ENCODE data around the gene GGTA1.

The GGTA1 gene

GRCh38 chr9:121486043-121486442 lies 13.6 kb downstream of the GGTA1 start:
- no peaks in the 10 kb centered on the region for H3K27me3 ChIP-seq (ENCODE audit: control insufficient read depth in 5 of 5, insufficient read depth in 4 of 5, low read length in 5 of 5)
- no peaks in the 10 kb centered on the region for H3K36me3 ChIP-seq (ENCODE audit: control insufficient read depth in 5 of 5, insufficient read depth in 5 of 5, low read length in 5 of 5)
- peaks cover 2 to 42% (median 32%) of the 10 kb centered on the region in 5 donors for H3K4me1 ChIP-seq (ENCODE audit: control insufficient read depth in 5 of 5, insufficient read depth in 5 of 5, low read length in 5 of 5)
- H3K27ac ChIP-seq (ENCODE audit: low read depth, low read length): peak overlapping the region; percentile 63
- peak overlapping the region in 1 of 5 donors; percentile 21 for H3K9ac ChIP-seq (ENCODE audit: low read length in 5 of 5)
- no peaks in the 10 kb centered on the region for H3K9me3 ChIP-seq (ENCODE audit: control insufficient read depth in 5 of 5, low read length in 5 of 5)
- H3K4me3 ChIP-seq (ENCODE audit: low read depth in 1 of 5, low read length in 5 of 5): no peak overlapping the region

GRCh38 chr9:121485623-121486022 lies 14.0 kb downstream of the GGTA1 start:
- Histone ChIP-seq H3K27me3 (ENCODE audit: control insufficient read depth in 5 of 5, insufficient read depth in 4 of 5, low read length in 5 of 5) (no peaks in the 10 kb centered on the region), H3K4me3 (ENCODE audit: low read depth in 1 of 5, low read length in 5 of 5) (no peak overlapping the region), H3K36me3 (ENCODE audit: control insufficient read depth in 5 of 5, insufficient read depth in 5 of 5, low read length in 5 of 5) (no peaks in the 10 kb centered on the region), H3K27ac (ENCODE audit: low read depth, low read length) (peak overlapping the region; percentile 63), H3K9me3 (ENCODE audit: control insufficient read depth in 5 of 5, low read length in 5 of 5) (no peaks in the 10 kb centered on the region), H3K9ac (ENCODE audit: low read length in 5 of 5) (no peak overlapping the region), H3K4me1 (ENCODE audit: control insufficient read depth in 5 of 5, insufficient read depth in 5 of 5, low read length in 5 of 5) (peaks cover 2 to 39% (median 30%) of the 10 kb centered on the region in 5 donors)

GRCh38 chr9:121484651-121485446 lies 14.8 kb downstream of the GGTA1 start:
- peaks cover 2 to 41% (median 33%) of the 10 kb centered on the region in 5 donors for H3K4me1 ChIP-seq (ENCODE audit: control insufficient read depth in 5 of 5, insufficient read depth in 5 of 5, low read length in 5 of 5)
- H3K9ac ChIP-seq (ENCODE audit: low read length in 5 of 5): no peak overlapping the region
- peak overlapping the region; percentile 63 for H3K27ac ChIP-seq (ENCODE audit: low read depth, low read length)
- no peaks in the 10 kb centered on the region for H3K9me3 ChIP-seq (ENCODE audit: control insufficient read depth in 5 of 5, low read length in 5 of 5)
- no peak overlapping the region for H3K4me3 ChIP-seq (ENCODE audit: low read depth in 1 of 5, low read length in 5 of 5)
- H3K36me3 ChIP-seq (ENCODE audit: control insufficient read depth in 5 of 5, insufficient read depth in 5 of 5, low read length in 5 of 5): no peaks in the 10 kb centered on the region
- H3K27me3 ChIP-seq (ENCODE audit: control insufficient read depth in 5 of 5, insufficient read depth in 4 of 5, low read length in 5 of 5): no peaks in the 10 kb centered on the region

- no peak overlapping the region for H3K9ac ChIP-seq (ENCODE audit: low read length in 5 of 5)
- H3K9me3 ChIP-seq (ENCODE audit: control insufficient read depth in 5 of 5, low read length in 5 of 5): no peaks in the 10 kb centered on the region
- peaks cover 4 to 53% (median 43%) of the 10 kb centered on the region in 5 donors for H3K4me1 ChIP-seq (ENCODE audit: control insufficient read depth in 5 of 5, insufficient read depth in 5 of 5, low read length in 5 of 5)
- H3K4me3 ChIP-seq (ENCODE audit: low read depth in 1 of 5, low read length in 5 of 5): no peak overlapping the region
- H3K27me3 ChIP-seq (ENCODE audit: control insufficient read depth in 5 of 5, insufficient read depth in 4 of 5, low read length in 5 of 5): no peaks in the 10 kb centered on the region
- no peak overlapping the region for H3K27ac ChIP-seq (ENCODE audit: low read depth, low read length)
- H3K36me3 ChIP-seq (ENCODE audit: control insufficient read depth in 5 of 5, insufficient read depth in 5 of 5, low read length in 5 of 5): no peaks in the 10 kb centered on the region
These were observed 16.1 kb downstream of the GGTA1 start for GRCh38 chr9:121483473-121484031.

- H3K27me3 ChIP-seq (ENCODE audit: control insufficient read depth in 5 of 5, insufficient read depth in 4 of 5, low read length in 5 of 5): no peaks in the 10 kb centered on the region
- H3K4me3 ChIP-seq (ENCODE audit: low read depth in 1 of 5, low read length in 5 of 5): no peak overlapping the region
- no peak overlapping the region for H3K27ac ChIP-seq (ENCODE audit: low read depth, low read length)
- H3K36me3 ChIP-seq (ENCODE audit: control insufficient read depth in 5 of 5, insufficient read depth in 5 of 5, low read length in 5 of 5): no peaks in the 10 kb centered on the region
- no peak overlapping the region for H3K9ac ChIP-seq (ENCODE audit: low read length in 5 of 5)
- peaks cover 4 to 58% (median 46%) of the 10 kb centered on the region in 5 donors for H3K4me1 ChIP-seq (ENCODE audit: control insufficient read depth in 5 of 5, insufficient read depth in 5 of 5, low read length in 5 of 5)
- H3K9me3 ChIP-seq (ENCODE audit: control insufficient read depth in 5 of 5, low read length in 5 of 5): no peaks in the 10 kb centered on the region
These were observed 16.6 kb downstream of the GGTA1 start for GRCh38 chr9:121483049-121483448.

- Histone ChIP-seq H3K27me3 (ENCODE audit: control insufficient read depth in 5 of 5, insufficient read depth in 4 of 5, low read length in 5 of 5) (no peaks in the 10 kb centered on the region), H3K27ac (ENCODE audit: low read depth, low read length) (peak overlapping the region; percentile 29), H3K9ac (ENCODE audit: low read length in 5 of 5) (no peak overlapping the region), H3K36me3 (ENCODE audit: control insufficient read depth in 5 of 5, insufficient read depth in 5 of 5, low read length in 5 of 5) (no peaks in the 10 kb centered on the region), H3K9me3 (ENCODE audit: control insufficient read depth in 5 of 5, low read length in 5 of 5) (no peaks in the 10 kb centered on the region), H3K4me1 (ENCODE audit: control insufficient read depth in 5 of 5, insufficient read depth in 5 of 5, low read length in 5 of 5) (peaks cover 0 to 41% (median 26%) of the 10 kb centered on the region in 5 donors), H3K4me3 (ENCODE audit: low read depth in 1 of 5, low read length in 5 of 5) (no peak overlapping the region)
These were observed 20.6 kb downstream of the GGTA1 start for GRCh38 chr9:121478816-121479676.

GRCh38 chr9:121476156-121476555 lies 23.5 kb downstream of the GGTA1 start:
- Histone ChIP-seq H3K9me3 (ENCODE audit: control insufficient read depth in 5 of 5, low read length in 5 of 5) (no peaks in the 10 kb centered on the region), H3K36me3 (ENCODE audit: control insufficient read depth in 5 of 5, insufficient read depth in 5 of 5, low read length in 5 of 5) (no peaks in the 10 kb centered on the region), H3K9ac (ENCODE audit: low read length in 5 of 5) (no peak overlapping the region), H3K27me3 (ENCODE audit: control insufficient read depth in 5 of 5, insufficient read depth in 4 of 5, low read length in 5 of 5) (no peaks in the 10 kb centered on the region), H3K4me3 (ENCODE audit: low read depth in 1 of 5, low read length in 5 of 5) (no peak overlapping the region), H3K4me1 (ENCODE audit: control insufficient read depth in 5 of 5, insufficient read depth in 5 of 5, low read length in 5 of 5) (peaks cover 1 to 39% (median 28%) of the 10 kb centered on the region in 5 donors), H3K27ac (ENCODE audit: low read depth, low read length) (no peak overlapping the region)

GRCh38 chr9:121474231-121474947 lies 25.3 kb downstream of the GGTA1 start:
- no peak overlapping the region for H3K27ac ChIP-seq (ENCODE audit: low read depth, low read length)
- H3K4me1 ChIP-seq (ENCODE audit: control insufficient read depth in 5 of 5, insufficient read depth in 5 of 5, low read length in 5 of 5): peaks cover 1 to 29% (median 23%) of the 10 kb centered on the region in 5 donors
- H3K9ac ChIP-seq (ENCODE audit: low read length in 5 of 5): no peak overlapping the region
- no peaks in the 10 kb centered on the region for H3K36me3 ChIP-seq (ENCODE audit: control insufficient read depth in 5 of 5, insufficient read depth in 5 of 5, low read length in 5 of 5)
- H3K4me3 ChIP-seq (ENCODE audit: low read depth in 1 of 5, low read length in 5 of 5): no peak overlapping the region
- H3K27me3 ChIP-seq (ENCODE audit: control insufficient read depth in 5 of 5, insufficient read depth in 4 of 5, low read length in 5 of 5): no peaks in the 10 kb centered on the region
- no peaks in the 10 kb centered on the region for H3K9me3 ChIP-seq (ENCODE audit: control insufficient read depth in 5 of 5, low read length in 5 of 5)

- no peaks in the 10 kb centered on the region for H3K9me3 ChIP-seq (ENCODE audit: control insufficient read depth in 5 of 5, low read length in 5 of 5)
- H3K36me3 ChIP-seq (ENCODE audit: control insufficient read depth in 5 of 5, insufficient read depth in 5 of 5, low read length in 5 of 5): no peaks in the 10 kb centered on the region
- H3K9ac ChIP-seq (ENCODE audit: low read length in 5 of 5): no peak overlapping the region
- no peaks in the 10 kb centered on the region for H3K27me3 ChIP-seq (ENCODE audit: control insufficient read depth in 5 of 5, insufficient read depth in 4 of 5, low read length in 5 of 5)
- H3K27ac ChIP-seq (ENCODE audit: low read depth, low read length): no peak overlapping the region
- peaks cover 0 to 17% (median 14%) of the 10 kb centered on the region in 5 donors for H3K4me1 ChIP-seq (ENCODE audit: control insufficient read depth in 5 of 5, insufficient read depth in 5 of 5, low read length in 5 of 5)
- H3K4me3 ChIP-seq (ENCODE audit: low read depth in 1 of 5, low read length in 5 of 5): no peak overlapping the region
These were observed 26.4 kb downstream of the GGTA1 start for GRCh38 chr9:121473229-121473628.
